Stimulated activated CD8-positive, alpha-beta memory T cell treated with anti-CD3 and anti-CD28 coated beads, Interleukin-7, amount 100 ng/mL, for 24 hours (primary cell): ENCODE data around the gene OR5AU1.

Experiments used
- DNase-seq: peaks from one replicate; pipeline ENCODE4 v3.0.0-alpha.2; 2020; ENCODE audit warnings: low read depth

The OR5AU1 gene

GRCh38 chr14:21107283-21107800 is 48.5 kb downstream of the OR5AU1 start:
- no peak for DNase-seq

- DNase-seq: peak; percentile 49
These were observed 49.2 kb downstream of the OR5AU1 start for GRCh38 chr14:21106498-21107282.

GRCh38 chr14:21106176-21106497 is 49.7 kb downstream of the OR5AU1 start:
- no peak for DNase-seq

GRCh38 chr14:21105095-21105494 is 50.8 kb downstream of the OR5AU1 start:
- DNase-seq: no peak
